GM10847 (cell line): ENCODE data around the gene ELP2.

Experiments
- POLR2A ChIP-seq: IDR thresholded peaks from 2 replicates; pipeline ENCODE4 v1.6.1; 2011; ENCODE audit not compliant: insufficient read length; ENCODE audit errors: extremely low read depth

Gene ELP2

GRCh38 chr18:36149514-36150289 is 20.0 kb downstream of the ELP2 start:
- TF ChIP-seq POLR2A, result no peak

GRCh38 chr18:36152781-36153180 is 23.1 kb downstream of the ELP2 start:
- TF ChIP-seq POLR2A, result no peak

DNA sequence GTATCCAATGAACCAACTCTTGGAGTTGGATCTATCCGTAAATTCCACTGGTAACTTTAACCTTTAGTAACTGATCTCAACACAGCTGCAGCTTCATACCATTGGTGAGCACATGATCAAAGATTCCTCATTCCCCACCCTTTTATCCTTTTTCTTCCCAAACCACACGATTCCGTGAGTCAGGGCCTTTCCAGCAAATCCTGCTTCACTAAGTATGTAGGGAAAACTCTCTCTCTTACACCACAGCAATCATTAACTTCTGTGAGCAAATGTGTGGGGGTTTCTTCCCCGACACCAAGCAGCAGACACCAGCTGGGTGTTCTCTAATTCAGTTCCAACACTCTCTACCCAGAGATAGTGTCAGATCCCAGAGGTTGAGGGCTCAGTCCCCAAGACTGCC is 23.5 kb downstream of the ELP2 start:
- no peak for TF ChIP-seq POLR2A

GRCh38 chr18:36153771-36154170 is 24.1 kb downstream of the ELP2 start:
- no peak for TF ChIP-seq POLR2A

DNA sequence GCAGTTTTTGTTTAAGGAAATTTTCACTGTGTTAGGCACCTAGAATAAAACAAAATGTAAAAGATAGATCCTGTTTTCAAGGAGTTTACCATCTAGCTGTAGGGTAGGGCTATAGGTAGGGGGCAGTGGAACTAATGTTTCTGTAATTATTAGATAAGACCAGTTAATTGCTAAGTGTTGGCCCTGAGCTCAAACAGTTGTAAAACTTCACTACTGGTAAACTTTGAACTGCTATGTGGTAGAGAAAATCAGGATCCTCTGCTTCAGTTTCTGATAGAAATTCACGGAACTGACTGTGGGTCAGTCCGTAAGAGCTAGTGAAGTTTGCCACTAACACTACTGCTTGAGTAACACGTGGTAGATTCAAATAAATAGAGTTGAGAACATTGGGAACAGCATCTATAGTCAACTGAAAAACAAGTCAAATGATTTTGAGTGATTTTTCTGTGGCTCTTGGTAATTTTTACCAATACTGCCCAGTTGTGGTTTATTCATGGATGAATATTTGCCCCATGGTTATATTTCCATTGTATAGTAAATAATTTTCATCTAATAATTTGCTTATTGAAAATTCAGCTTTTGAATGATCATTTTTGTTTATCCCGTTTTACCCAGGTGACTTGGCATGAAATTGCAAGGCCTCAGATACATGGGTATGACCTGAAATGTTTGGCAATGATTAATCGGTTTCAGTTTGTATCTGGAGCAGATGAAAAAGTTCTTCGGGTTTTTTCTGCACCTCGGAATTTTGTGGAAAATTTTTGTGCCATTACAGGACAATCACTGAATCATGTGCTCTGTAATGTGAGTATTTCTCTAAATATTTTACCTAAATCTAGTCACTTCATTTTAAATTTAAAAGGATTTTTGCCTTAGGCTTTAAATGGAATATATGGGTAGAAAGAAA is 26.4 kb downstream of the ELP2 start:
- TF ChIP-seq POLR2A, result no peak

DNA sequence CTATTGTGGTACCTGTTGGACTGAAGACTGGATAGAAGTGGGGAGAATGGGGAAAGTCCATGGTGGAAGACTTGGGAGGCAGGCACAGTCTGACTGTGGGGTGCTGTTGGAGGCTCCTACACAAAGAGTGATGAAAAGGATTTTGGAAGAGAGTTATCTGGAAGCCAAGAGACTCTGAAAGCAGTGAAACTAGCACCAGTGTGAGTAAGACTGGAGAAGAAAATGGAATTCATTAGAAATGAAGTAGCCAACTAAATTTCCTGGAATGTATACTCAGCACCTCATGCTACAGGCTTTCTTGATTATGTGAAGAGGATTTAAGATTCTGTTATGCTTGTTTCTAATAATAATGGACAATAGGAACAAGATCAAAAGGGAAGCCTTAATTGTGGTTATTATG is 27.7 kb downstream of the ELP2 start:
- no peak for TF ChIP-seq POLR2A

- TF ChIP-seq POLR2A, result no peak
Observed at GRCh38 chr18:36158266-36158867, 28.7 kb downstream of the ELP2 start.

GRCh38 chr18:36160959-36161371 is 31.3 kb downstream of the ELP2 start:
- no peak for TF ChIP-seq POLR2A

DNA sequence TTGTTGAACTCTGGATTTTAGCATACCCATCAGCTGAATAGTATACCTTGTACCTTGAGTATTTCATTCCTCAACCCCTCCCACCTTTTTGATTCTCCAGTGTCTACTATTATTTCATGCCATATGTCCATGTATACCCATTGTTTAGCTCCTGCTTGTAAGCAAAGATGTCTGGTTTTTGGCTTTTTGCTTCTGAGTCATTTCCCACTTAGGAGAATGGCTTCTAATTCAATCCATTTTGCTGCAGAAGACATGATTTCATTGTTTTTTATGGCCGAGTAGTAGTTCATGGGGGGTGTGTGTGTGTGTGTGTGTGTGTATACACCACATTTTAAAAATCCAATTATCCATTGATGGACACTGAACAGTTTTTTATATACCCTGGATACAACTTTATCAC is 33.3 kb downstream of the ELP2 start:
- TF ChIP-seq POLR2A, result no peak

DNA sequence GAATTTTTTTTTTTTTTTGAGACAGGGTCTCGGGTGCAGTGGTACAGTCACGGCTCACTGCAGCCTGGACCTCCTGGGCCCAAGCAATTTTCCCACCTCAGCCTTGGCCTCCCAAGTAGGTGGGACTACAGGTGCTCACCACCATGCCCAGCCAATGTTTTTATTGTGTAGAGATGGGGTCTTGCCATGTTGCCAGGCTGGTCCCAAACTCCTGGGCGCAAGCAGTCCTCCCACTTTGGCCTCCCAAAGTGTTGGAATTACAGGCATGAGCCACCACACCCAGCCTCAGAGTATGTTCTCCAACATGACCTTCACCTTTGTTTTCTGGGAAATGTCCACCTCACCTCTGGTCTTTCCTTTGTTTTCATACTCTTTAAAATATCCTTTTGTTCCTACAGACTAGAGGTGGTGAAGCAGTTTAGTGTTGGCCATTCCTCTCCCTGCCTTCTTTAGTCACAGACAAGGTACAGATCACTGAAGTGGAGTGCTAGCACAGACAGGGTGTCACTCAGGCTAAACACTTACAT is 38.1 kb downstream of the ELP2 start:
- no peak for TF ChIP-seq POLR2A

GRCh38 chr18:36169938-36170337 is 40.2 kb downstream of the ELP2 start:
- no peak for TF ChIP-seq POLR2A

DNA sequence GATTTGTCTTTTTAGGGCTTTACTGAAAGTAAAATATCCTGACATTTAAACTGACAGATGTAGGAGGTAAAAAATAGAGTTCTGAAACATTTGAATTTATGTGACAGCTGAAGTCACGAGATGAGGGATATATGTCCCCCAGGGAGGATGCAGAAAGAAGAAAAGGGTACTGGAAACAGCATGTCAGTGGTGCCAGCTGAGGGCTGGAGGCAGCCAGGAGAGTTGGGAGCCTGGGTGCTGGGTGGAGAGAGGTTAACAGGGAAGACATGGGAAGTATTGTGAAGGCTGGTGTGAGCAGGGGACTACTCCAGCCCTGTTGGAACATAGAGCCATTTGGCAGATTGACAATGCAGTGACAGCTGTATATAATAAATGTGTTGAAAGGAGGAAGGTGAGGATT is 45.8 kb downstream of the ELP2 start:
- no peak for TF ChIP-seq POLR2A

DNA sequence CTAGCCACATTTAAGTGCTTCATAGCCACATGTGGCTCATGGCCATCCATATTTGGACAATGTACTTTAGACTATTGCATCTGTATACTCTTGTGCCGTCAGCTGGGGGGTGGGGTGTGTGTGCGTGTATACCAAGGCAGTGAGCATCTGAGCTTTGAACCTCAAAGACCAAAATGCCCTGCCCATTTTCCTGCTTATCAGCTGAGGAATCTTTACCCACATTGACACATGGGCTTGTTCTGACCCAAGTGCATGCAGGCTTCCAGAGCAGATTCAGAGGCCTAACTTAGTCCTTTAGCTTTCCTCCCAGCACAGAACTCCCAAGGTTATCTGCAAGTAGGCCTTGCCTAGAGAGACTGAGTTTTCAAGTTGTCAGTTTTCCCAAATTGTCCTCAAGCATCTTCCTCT is 46.5 kb downstream of the ELP2 start:
- no peak for TF ChIP-seq POLR2A

- no peak for TF ChIP-seq POLR2A
Observed at GRCh38 chr18:36176711-36177110, 47.0 kb downstream of the ELP2 start.

GRCh38 chr18:36177913-36178312 is 48.2 kb downstream of the ELP2 start:
- TF ChIP-seq POLR2A, result no peak

GRCh38 chr18:36179562-36180355 is 50.1 kb downstream of the ELP2 start:
- no peak for TF ChIP-seq POLR2A
